Activated CD4-positive, alpha-beta memory T cell treated with anti-CD3 and anti-CD28 coated beads, Interleukin-2, amount 10 ng/mL, durations not matched to agents 7 days and 5 days (primary cell): ENCODE results near the gene TRIM38. TPM values are rescaled to one million over a fixed set of nuclear protein-coding genes. Genes with fewer than 3 reads are reported as not detected.
"Not testable (repeated sequence)": the region's sequence is repeated elsewhere in the genome, so short reads cannot be mapped to it uniquely, and the experiment has no call there.

ENCODE experiments used
- CTCF ChIA-PET: fragments of 350-600 bp; sonication (Branson Sonifier 250); formaldehyde crosslinking; loops from one replicate; lab custom pipeline; 2021; ENCODE audit warnings: antibody characterized with exemption, inconsistent platforms; lab: Charles Lee
- POLR2A ChIA-PET: fragments of 350-600 bp; sonication (Branson Sonifier 250); formaldehyde crosslinking; loops from one replicate; lab custom pipeline; 2021; ENCODE audit warnings: antibody characterized with exemption; lab: Charles Lee
- DNase-seq: peaks from one replicate; pipeline ENCODE4 v3.0.0-alpha.2; 2020
- H3K27ac Mint-ChIP-seq: one replicate; pipeline ENCODE4 v1.8.0; 2021; ENCODE audit warnings: mild to moderate bottlenecking, mixed read lengths
- H3K27me3 Mint-ChIP-seq: one replicate; pipeline ENCODE4 v1.8.0; 2021; ENCODE audit warnings: mixed read lengths
- H3K36me3 Mint-ChIP-seq: one replicate; pipeline ENCODE4 v1.8.0; 2021; ENCODE audit warnings: low read depth, mixed read lengths
- H3K4me1 Mint-ChIP-seq: one replicate; pipeline ENCODE4 v1.8.0; 2021; ENCODE audit warnings: mixed read lengths
- H3K4me3 Mint-ChIP-seq: one replicate; pipeline ENCODE4 v1.8.0; 2021; ENCODE audit warnings: mild to moderate bottlenecking, mixed read lengths
- H3K9me3 Mint-ChIP-seq: one replicate; pipeline ENCODE4 v1.8.0; 2021; ENCODE audit warnings: mixed read lengths
- total RNA-seq, 2 experiments: library from RNA; stranded (reverse); gene quantifications; one replicate each; pipeline ENCODE4 v1.2.3, GENCODE V29; 2021

The TRIM38 gene
- total RNA-seq, 2 experiments from 2014 or later = 32.6 to 33.5 TPM

DNA sequence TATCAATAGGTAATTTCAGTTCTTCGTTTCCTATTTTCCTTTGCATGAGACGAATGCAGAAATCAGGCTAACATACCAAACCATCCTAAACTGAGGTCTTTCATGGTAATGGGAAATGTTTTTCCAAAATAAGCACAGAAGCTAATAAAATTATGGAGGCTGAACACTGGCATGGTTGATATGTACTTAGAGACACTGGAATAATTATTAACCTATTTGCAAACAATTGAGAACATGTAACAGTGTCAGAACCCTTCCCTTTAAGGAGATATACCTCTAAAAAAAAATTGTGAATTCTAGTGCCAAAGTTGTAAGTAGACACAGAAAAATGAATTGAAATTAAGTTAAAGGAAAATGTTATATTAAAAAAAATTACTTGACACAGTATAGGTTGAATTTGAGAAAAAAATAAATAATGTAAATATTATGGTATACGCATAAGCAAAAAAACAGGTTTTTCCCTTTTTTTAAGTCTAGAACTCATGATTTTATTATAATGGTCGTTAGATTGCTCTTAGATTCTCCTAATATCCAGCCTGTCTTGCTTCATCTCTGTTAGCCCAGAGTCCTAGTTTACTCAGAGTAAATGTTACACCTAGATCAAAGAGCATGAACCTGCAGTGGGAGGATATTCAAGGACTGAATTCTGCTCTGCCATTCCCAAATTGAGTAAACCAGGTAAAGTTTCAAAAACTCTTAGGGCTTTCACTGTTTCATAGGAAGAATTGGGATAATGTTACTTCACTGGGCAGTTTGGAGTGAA is 33.9 kb upstream of the TRIM38 start:
- no peak overlapping the region for H3K4me3 Mint-ChIP-seq
- no peaks in the 10 kb centered on the region for H3K9me3 Mint-ChIP-seq
- H3K4me1 Mint-ChIP-seq = peaks cover 6% of the 10 kb centered on the region
- no peak for DNase-seq
- H3K36me3 Mint-ChIP-seq = no peaks in the 10 kb centered on the region
- H3K27me3 Mint-ChIP-seq = no peaks in the 10 kb centered on the region
- CTCF ChIA-PET = no interaction called here
- no peak overlapping the region for H3K27ac Mint-ChIP-seq
- POLR2A ChIA-PET = no interaction called here

GRCh38 chr6:25929785-25930184 is 32.8 kb upstream of the TRIM38 start:
- H3K36me3 Mint-ChIP-seq, H3K27ac Mint-ChIP-seq, H3K4me3 Mint-ChIP-seq, POLR2A ChIA-PET, H3K4me1 Mint-ChIP-seq, H3K9me3 Mint-ChIP-seq, CTCF ChIA-PET, H3K27me3 Mint-ChIP-seq, DNase-seq: not testable (repeated sequence)

- no peaks in the 10 kb centered on the region for H3K27me3 Mint-ChIP-seq
- DNase-seq = no peak
- no peak within 1 kb of the TSS for H3K27ac Mint-ChIP-seq
- no peak within 1 kb of the TSS for H3K4me3 Mint-ChIP-seq
- H3K36me3 Mint-ChIP-seq = no peaks in the 10 kb centered on the region
- ChIA-PET CTCF (no interaction called here), POLR2A (no interaction called here)
- peaks cover 6% of the 10 kb centered on the region for H3K4me1 Mint-ChIP-seq
- no peaks in the 10 kb centered on the region for H3K9me3 Mint-ChIP-seq
Observed at GRCh38 chr6:25930532-25931410, 31.8 kb upstream of the TRIM38 start, which contains the start of gene SLC17A2. Gene SLC17A2 (minus strand): TSS chr6:25930691. CDS start chr6:25925796, 4,895 bp downstream.

GRCh38 chr6:25931411-25931709 is 31.2 kb upstream of the TRIM38 start:
- Mint-ChIP-seq H3K9me3 (no peaks in the 10 kb centered on the region), H3K4me1 (peaks cover 6% of the 10 kb centered on the region), H3K27ac (no peak overlapping the region), H3K4me3 (no peak overlapping the region), H3K27me3 (no peaks in the 10 kb centered on the region), H3K36me3 (no peaks in the 10 kb centered on the region)
- ChIA-PET POLR2A (no interaction called here), CTCF (no interaction called here)
- DNase-seq = no peak

GRCh38 chr6:25934156-25934555 is 28.4 kb upstream of the TRIM38 start:
- Mint-ChIP-seq H3K4me1 (no peaks in the 10 kb centered on the region), H3K9me3 (no peaks in the 10 kb centered on the region), H3K36me3 (no peaks in the 10 kb centered on the region), H3K27me3 (no peaks in the 10 kb centered on the region), H3K4me3 (no peak overlapping the region), H3K27ac (no peak overlapping the region)
- no peak for DNase-seq
- POLR2A ChIA-PET = no interaction called here
- CTCF ChIA-PET = no interaction called here

- Mint-ChIP-seq H3K9me3 (no peaks in the 10 kb centered on the region), H3K27me3 (no peaks in the 10 kb centered on the region), H3K36me3 (no peaks in the 10 kb centered on the region), H3K27ac (no peak overlapping the region), H3K4me3 (no peak overlapping the region), H3K4me1 (no peaks in the 10 kb centered on the region)
- no peak for DNase-seq
- CTCF ChIA-PET = no interaction called here
- POLR2A ChIA-PET = no interaction called here
Observed at GRCh38 chr6:25934735-25935313, 27.8 kb upstream of the TRIM38 start.

GRCh38 chr6:25935953-25936352 is 26.6 kb upstream of the TRIM38 start:
- POLR2A ChIA-PET = no interaction called here
- H3K27ac Mint-ChIP-seq = no peak overlapping the region
- CTCF ChIA-PET = no interaction called here
- no peaks in the 10 kb centered on the region for H3K9me3 Mint-ChIP-seq
- DNase-seq = no peak
- peaks cover 2% of the 10 kb centered on the region for H3K4me1 Mint-ChIP-seq
- H3K36me3 Mint-ChIP-seq = no peaks in the 10 kb centered on the region
- H3K27me3 Mint-ChIP-seq = no peaks in the 10 kb centered on the region
- H3K4me3 Mint-ChIP-seq = no peak overlapping the region

GRCh38 chr6:25939593-25939992 is 23.0 kb upstream of the TRIM38 start:
- H3K27me3 Mint-ChIP-seq = no peaks in the 10 kb centered on the region
- H3K4me3 Mint-ChIP-seq = no peak overlapping the region
- no peaks in the 10 kb centered on the region for H3K36me3 Mint-ChIP-seq
- DNase-seq = no peak
- POLR2A ChIA-PET = no interaction called here
- peaks cover 6% of the 10 kb centered on the region for H3K4me1 Mint-ChIP-seq
- no peak overlapping the region for H3K27ac Mint-ChIP-seq
- H3K9me3 Mint-ChIP-seq = no peaks in the 10 kb centered on the region
- CTCF ChIA-PET = interaction anchor here (2.7 kb wide), 1 partner anchor 53 kb away, joined by 10 read pairs; no protein-coding TSS in a partner anchor

- DNase-seq = no peak
- POLR2A ChIA-PET = no interaction called here
- Mint-ChIP-seq H3K4me3 (no peak overlapping the region), H3K36me3 (no peaks in the 10 kb centered on the region), H3K4me1 (peaks cover 29% of the 10 kb centered on the region), H3K27ac (no peak overlapping the region), H3K9me3 (peaks cover 6% of the 10 kb centered on the region), H3K27me3 (no peaks in the 10 kb centered on the region)
- CTCF ChIA-PET = interaction anchor here (1.0 to 2.5 kb wide), 3 partner anchors 154 to 224 kb away, joined by 3 to 9 read pairs (median 5); no protein-coding TSS in a partner anchor
Observed at GRCh38 chr6:25942561-25943147, 19.9 kb upstream of the TRIM38 start.

GRCh38 chr6:25943887-25944286 is 18.7 kb upstream of the TRIM38 start:
- H3K4me1 Mint-ChIP-seq = peaks cover 29% of the 10 kb centered on the region
- no peaks in the 10 kb centered on the region for H3K36me3 Mint-ChIP-seq
- no peaks in the 10 kb centered on the region for H3K27me3 Mint-ChIP-seq
- ChIA-PET CTCF (interaction anchor here (0.6 to 1.7 kb wide), 7 partner anchors 19 to 665 kb away, joined by 3 to 9 read pairs (median 5); partner anchors contain the start of genes CARMIL1 and TRIM38), POLR2A (interaction anchor here (1.1 kb wide), 1 partner anchor 19 kb away, joined by 7 read pairs; the partner anchor contains the start of gene TRIM38)
- H3K9me3 Mint-ChIP-seq = peaks cover 6% of the 10 kb centered on the region
- DNase-seq = no peak
- H3K27ac Mint-ChIP-seq = no peak overlapping the region
- H3K4me3 Mint-ChIP-seq = no peak overlapping the region

DNA sequence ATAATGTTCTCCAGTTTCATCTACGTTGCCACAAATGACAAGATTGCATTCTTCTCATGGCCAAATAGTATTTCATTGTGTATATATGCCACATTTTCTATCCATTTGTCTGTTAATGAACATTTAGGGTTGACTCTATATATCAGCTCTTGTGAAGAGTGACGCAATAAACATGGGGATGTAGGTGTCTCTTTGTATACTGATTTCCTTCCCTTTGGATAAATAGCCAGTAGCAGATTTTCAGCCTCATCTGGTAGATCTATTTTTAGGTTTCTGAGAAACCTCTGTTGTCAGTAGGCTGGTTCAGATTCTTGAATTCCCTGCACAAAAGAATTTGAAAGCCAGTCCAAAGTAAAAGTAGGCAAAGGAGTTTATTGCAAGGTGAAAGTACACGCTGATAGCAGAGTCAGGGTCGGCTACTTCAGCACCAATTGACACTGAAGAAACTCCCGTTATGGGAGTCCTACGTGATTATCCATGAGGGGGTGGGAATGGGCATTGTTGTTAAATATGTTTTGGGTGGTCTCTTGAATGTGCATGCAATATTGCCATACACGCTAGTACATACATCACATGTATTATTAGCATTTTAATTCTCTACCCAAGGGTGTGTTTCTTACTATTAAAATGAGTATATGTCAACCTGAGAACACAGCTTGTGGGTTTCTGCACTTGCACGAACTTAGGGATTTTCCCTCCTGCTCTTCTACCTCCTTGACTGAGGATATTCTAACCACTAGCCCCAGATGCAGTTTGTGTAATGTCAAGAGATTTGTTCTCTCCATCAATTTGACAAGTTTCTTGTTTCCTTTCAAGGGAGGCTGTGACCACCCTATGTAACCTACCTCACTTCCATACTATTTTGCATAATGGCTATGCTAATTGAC is 17.7 kb upstream of the TRIM38 start:
- no peaks in the 10 kb centered on the region for H3K27me3 Mint-ChIP-seq
- CTCF ChIA-PET = interaction anchor here (0.6 to 1.7 kb wide), 6 partner anchors 47 to 666 kb away, joined by 3 to 9 read pairs (median 6); partner anchors contain the start of gene CARMIL1
- H3K27ac Mint-ChIP-seq = no peak overlapping the region
- POLR2A ChIA-PET = interaction anchor here (0.6 to 1.1 kb wide), 2 partner anchors 17 to 18 kb away, joined by 4 to 7 read pairs; partner anchors contain the start of gene TRIM38
- H3K9me3 Mint-ChIP-seq = peaks cover 6% of the 10 kb centered on the region
- H3K36me3 Mint-ChIP-seq = no peaks in the 10 kb centered on the region
- DNase-seq = peak; percentile 36
- H3K4me3 Mint-ChIP-seq = no peak overlapping the region
- peaks cover 29% of the 10 kb centered on the region for H3K4me1 Mint-ChIP-seq

- H3K36me3 Mint-ChIP-seq, H3K9me3 Mint-ChIP-seq, DNase-seq, CTCF ChIA-PET, H3K27ac Mint-ChIP-seq, H3K27me3 Mint-ChIP-seq, H3K4me3 Mint-ChIP-seq: not testable (repeated sequence)
- POLR2A ChIA-PET = interaction anchor here (0.6 kb wide), 1 partner anchor 16 kb away, joined by 4 read pairs; the partner anchor contains the start of gene TRIM38
- H3K4me1 Mint-ChIP-seq = peaks cover 27% of the 10 kb centered on the region
Observed at GRCh38 chr6:25945738-25946137, 16.9 kb upstream of the TRIM38 start.
